ENCODE measurements around the gene TP53TG5.

Gene TP53TG5

GRCh38 chr20:45344168-45344860, 33.8 kb downstream of the TP53TG5 start:
- no peak for DNase-seq

GRCh38 chr20:45343532-45344167, 34.5 kb downstream of the TP53TG5 start:
- DNase-seq = no peak

GRCh38 chr20:45342855-45343531, 35.1 kb downstream of the TP53TG5 start:
- DNase-seq = no peak

- DNase-seq = no peak
Measured at GRCh38 chr20:45341939-45342854, 35.9 kb downstream of the TP53TG5 start.

GRCh38 chr20:45341579-45341938, 36.6 kb downstream of the TP53TG5 start:
- no peak for DNase-seq

GRCh38 chr20:45340951-45341350, 37.2 kb downstream of the TP53TG5 start:
- no peak for DNase-seq

GRCh38 chr20:45340236-45340847, 37.8 kb downstream of the TP53TG5 start:
- no peak for DNase-seq

GRCh38 chr20:45339799-45340198, 38.3 kb downstream of the TP53TG5 start:
- DNase-seq = no peak

- DNase-seq = no peak
Measured at GRCh38 chr20:45339084-45339483, 39.0 kb downstream of the TP53TG5 start.

GRCh38 chr20:45338121-45339030, 39.7 kb downstream of the TP53TG5 start:
- DNase-seq = no peak

- no peak for DNase-seq
Measured at GRCh38 chr20:45337367-45338120, 40.6 kb downstream of the TP53TG5 start.

GRCh38 chr20:45336530-45337366, 41.4 kb downstream of the TP53TG5 start:
- DNase-seq = no peak

GRCh38 chr20:45330476-45330875, 47.6 kb downstream of the TP53TG5 start:
- DNase-seq = no peak

- no peak for DNase-seq
Measured at GRCh38 chr20:45329497-45330319, 48.4 kb downstream of the TP53TG5 start.

GRCh38 chr20:45328451-45328850, 49.7 kb downstream of the TP53TG5 start:
- DNase-seq = no peak

- no peak for DNase-seq
Measured at GRCh38 chr20:45325371-45325770, 52.8 kb downstream of the TP53TG5 start.

GRCh38 chr20:45323731-45324130, 54.4 kb downstream of the TP53TG5 start:
- DNase-seq = no peak

- no peak for DNase-seq
Measured at GRCh38 chr20:45322952-45323383, 55.2 kb downstream of the TP53TG5 start.
